ENCODE results near the gene SENP1.

The SENP1 gene

GRCh38 chr12:48041591-48042423, 64.1 kb downstream of the SENP1 start:
- TF ChIP-seq CTCF (IDR thresholded peaks at IDR 0.05; ENCODE audit: control insufficient read depth, insufficient read depth, low read depth, low read length, missing control alignments) = no peak
- no peak for DNase-seq (ENCODE audit: low read depth)
- no peak overlapping the region for H3K4me3 ChIP-seq (ENCODE audit: control insufficient read depth, low read depth, low read length)

GRCh38 chr12:48040354-48040753, 65.5 kb downstream of the SENP1 start:
- no peak for DNase-seq (ENCODE audit: low read depth)
- TF ChIP-seq CTCF (IDR thresholded peaks at IDR 0.05; ENCODE audit: control insufficient read depth, insufficient read depth, low read depth, low read length, missing control alignments) = no peak
- no peak overlapping the region for H3K4me3 ChIP-seq (ENCODE audit: control insufficient read depth, low read depth, low read length)

- TF ChIP-seq CTCF (IDR thresholded peaks at IDR 0.05; ENCODE audit: control insufficient read depth, insufficient read depth, low read depth, low read length, missing control alignments) = no peak
- DNase-seq (ENCODE audit: low read depth) = no peak
- no peak overlapping the region for H3K4me3 ChIP-seq (ENCODE audit: control insufficient read depth, low read depth, low read length)
Measured at GRCh38 chr12:48039151-48039550, 66.7 kb downstream of the SENP1 start.

- TF ChIP-seq CTCF (IDR thresholded peaks at IDR 0.05; ENCODE audit: control insufficient read depth, insufficient read depth, low read depth, low read length, missing control alignments) = no peak
- no peak for DNase-seq (ENCODE audit: low read depth)
- H3K4me3 ChIP-seq (ENCODE audit: control insufficient read depth, low read depth, low read length) = no peak overlapping the region
Measured at GRCh38 chr12:48038085-48038484, 67.8 kb downstream of the SENP1 start.

GRCh38 chr12:48037267-48037915, 68.5 kb downstream of the SENP1 start:
- no peak overlapping the region for H3K4me3 ChIP-seq (ENCODE audit: control insufficient read depth, low read depth, low read length)
- DNase-seq (ENCODE audit: low read depth) = no peak
- no peak for TF ChIP-seq CTCF (IDR thresholded peaks at IDR 0.05; ENCODE audit: control insufficient read depth, insufficient read depth, low read depth, low read length, missing control alignments)

GRCh38 chr12:48036818-48037217, 69.1 kb downstream of the SENP1 start:
- no peak overlapping the region for H3K4me3 ChIP-seq (ENCODE audit: control insufficient read depth, low read depth, low read length)
- DNase-seq (ENCODE audit: low read depth) = no peak
- TF ChIP-seq CTCF (IDR thresholded peaks at IDR 0.05; ENCODE audit: control insufficient read depth, insufficient read depth, low read depth, low read length, missing control alignments) = no peak
